GM19455 (cell line): ENCODE measurements around the gene COL13A1.

Experiments used
- ATAC-seq: cut with Tn5 transposase; IDR thresholded peaks from one replicate; pipeline ENCODE4 v1.9.1; 2021; ENCODE audit not compliant: unreplicated experiment

Gene COL13A1

GRCh38 chr10:69789164-69789576, 12.5 kb upstream of the COL13A1 start:
- no peak for ATAC-seq

- ATAC-seq: no peak
Observed at GRCh38 chr10:69791812-69792211, 9.9 kb upstream of the COL13A1 start.

- no peak for ATAC-seq
Observed at GRCh38 chr10:69792341-69792740, 9.4 kb upstream of the COL13A1 start.

- ATAC-seq: no peak
Observed at GRCh38 chr10:69794673-69795072, 7.0 kb upstream of the COL13A1 start.

GRCh38 chr10:69795242-69795934, 6.3 kb upstream of the COL13A1 start:
- ATAC-seq: no peak

- no peak for ATAC-seq
Observed at GRCh38 chr10:69797959-69798358, 3.7 kb upstream of the COL13A1 start.

GRCh38 chr10:69800109-69800508, 1.6 kb upstream of the COL13A1 start:
- ATAC-seq: no peak

- no peak for ATAC-seq
Observed at GRCh38 chr10:69800665-69801064, 1.0 kb upstream of the COL13A1 start.

GRCh38 chr10:69801094-69801433, 642 bp upstream of the COL13A1 start:
- ATAC-seq: no peak

- ATAC-seq: no peak
Observed at GRCh38 chr10:69802424-69803161, 887 bp downstream of the COL13A1 start.

GRCh38 chr10:69803809-69804208, 2.1 kb downstream of the COL13A1 start:
- no peak for ATAC-seq

GRCh38 chr10:69804775-69805174, 3.1 kb downstream of the COL13A1 start:
- no peak for ATAC-seq

GRCh38 chr10:69807122-69807521, 5.4 kb downstream of the COL13A1 start:
- ATAC-seq: no peak

- ATAC-seq: no peak
Observed at GRCh38 chr10:69807696-69808095, 6.0 kb downstream of the COL13A1 start.

- ATAC-seq: no peak
Observed at GRCh38 chr10:69809318-69809717, 7.6 kb downstream of the COL13A1 start.

- ATAC-seq: no peak
Observed at GRCh38 chr10:69810097-69810496, 8.4 kb downstream of the COL13A1 start.

GRCh38 chr10:69810675-69811397, 9.1 kb downstream of the COL13A1 start:
- no peak for ATAC-seq

GRCh38 chr10:69813632-69814031, 11.9 kb downstream of the COL13A1 start:
- ATAC-seq: no peak

GRCh38 chr10:69814251-69814650, 12.5 kb downstream of the COL13A1 start:
- ATAC-seq: no peak

- ATAC-seq: no peak
Observed at GRCh38 chr10:69815104-69815503, 13.4 kb downstream of the COL13A1 start.

GRCh38 chr10:69816521-69816920, 14.8 kb downstream of the COL13A1 start:
- no peak for ATAC-seq

- ATAC-seq: no peak
Observed at GRCh38 chr10:69817078-69817581, 15.4 kb downstream of the COL13A1 start.
